Measurements from ENCODE around the gene WNT10A. TPM values are rescaled to one million over a fixed set of nuclear protein-coding genes. Genes with fewer than 3 reads are reported as not detected.
"Not testable (repeated sequence)": the region's sequence is repeated elsewhere in the genome, so short reads cannot be mapped to it uniquely, and the experiment has no call there.

The WNT10A gene
- total RNA-seq, 1 donor from 2014 or later = 0.35 TPM

DNA sequence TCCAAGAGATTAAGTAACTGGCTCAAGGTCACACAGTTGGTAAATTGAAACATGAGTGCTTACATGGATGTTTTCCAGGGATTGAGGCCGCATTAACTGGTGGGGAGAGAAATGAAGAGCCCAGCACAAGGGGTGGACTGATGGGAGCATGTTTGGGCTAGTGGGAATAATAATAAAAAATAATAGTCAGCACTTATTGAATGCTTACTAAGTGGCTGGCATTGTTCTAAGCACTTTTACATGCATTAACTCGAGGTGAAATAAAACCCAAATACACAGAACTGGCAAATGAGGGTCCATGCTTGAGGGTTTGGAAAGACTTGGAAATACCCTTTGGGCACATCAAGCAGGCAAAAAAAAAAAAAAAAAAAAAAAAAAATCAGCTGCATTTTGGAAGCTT, 44.8 kb downstream of the WNT10A start:
- H3K27me3 ChIP-seq (ENCODE audit: low read depth) = peaks cover 31% of the 10 kb centered on the region
- H3K4me1 ChIP-seq = no peaks in the 10 kb centered on the region
- no peaks in the 10 kb centered on the region for H3K36me3 ChIP-seq
- ATAC-seq (no peak), DNase-seq (no peak)
- H3K9me3 ChIP-seq = no peaks in the 10 kb centered on the region
- intact Hi-C loops (cut with DNase I) = no loop called here
- H3K4me3 ChIP-seq = no peak overlapping the region
- no peak overlapping the region for H3K27ac ChIP-seq
- TF ChIP-seq, protein P1, sequence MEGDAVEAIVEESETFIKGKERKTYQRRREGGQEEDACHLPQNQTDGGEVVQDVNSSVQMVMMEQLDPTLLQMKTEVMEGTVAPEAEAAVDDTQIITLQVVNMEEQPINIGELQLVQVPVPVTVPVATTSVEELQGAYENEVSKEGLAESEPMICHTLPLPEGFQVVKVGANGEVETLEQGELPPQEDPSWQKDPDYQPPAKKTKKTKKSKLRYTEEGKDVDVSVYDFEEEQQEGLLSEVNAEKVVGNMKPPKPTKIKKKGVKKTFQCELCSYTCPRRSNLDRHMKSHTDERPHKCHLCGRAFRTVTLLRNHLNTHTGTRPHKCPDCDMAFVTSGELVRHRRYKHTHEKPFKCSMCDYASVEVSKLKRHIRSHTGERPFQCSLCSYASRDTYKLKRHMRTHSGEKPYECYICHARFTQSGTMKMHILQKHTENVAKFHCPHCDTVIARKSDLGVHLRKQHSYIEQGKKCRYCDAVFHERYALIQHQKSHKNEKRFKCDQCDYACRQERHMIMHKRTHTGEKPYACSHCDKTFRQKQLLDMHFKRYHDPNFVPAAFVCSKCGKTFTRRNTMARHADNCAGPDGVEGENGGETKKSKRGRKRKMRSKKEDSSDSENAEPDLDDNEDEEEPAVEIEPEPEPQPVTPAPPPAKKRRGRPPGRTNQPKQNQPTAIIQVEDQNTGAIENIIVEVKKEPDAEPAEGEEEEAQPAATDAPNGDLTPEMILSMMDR (IDR thresholded peaks at IDR 0.05) = no peak

DNA sequence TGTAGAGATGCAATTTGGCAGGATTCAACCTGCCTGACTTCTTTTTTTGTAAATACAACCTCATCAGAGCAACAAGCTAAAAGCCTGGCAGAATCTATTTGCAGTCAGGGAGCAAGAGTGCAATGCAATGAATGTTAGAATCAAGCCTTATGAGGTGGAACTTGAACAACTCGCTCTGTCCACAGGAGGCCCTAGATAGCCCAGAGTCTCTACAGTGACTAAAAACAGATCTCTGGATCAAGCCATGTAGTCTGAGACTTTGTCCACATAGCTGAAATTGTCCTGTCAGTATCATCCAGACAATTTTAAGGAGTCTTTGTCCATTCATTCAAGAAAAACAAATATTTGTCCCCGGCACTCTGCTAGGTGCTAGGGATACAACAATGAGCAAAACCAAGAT, 46.8 kb downstream of the WNT10A start:
- no peaks in the 10 kb centered on the region for H3K9me3 ChIP-seq
- H3K27me3 ChIP-seq (ENCODE audit: low read depth) = peaks cover 25% of the 10 kb centered on the region
- no peak for ATAC-seq
- no peak overlapping the region for H3K4me3 ChIP-seq
- TF ChIP-seq, protein P1 (IDR thresholded peaks at IDR 0.05) = no peak
- H3K4me1 ChIP-seq = no peaks in the 10 kb centered on the region
- H3K36me3 ChIP-seq = no peaks in the 10 kb centered on the region
- no peak overlapping the region for H3K27ac ChIP-seq
- DNase-seq = no peak
- intact Hi-C loops (cut with DNase I) = no loop called here

DNA sequence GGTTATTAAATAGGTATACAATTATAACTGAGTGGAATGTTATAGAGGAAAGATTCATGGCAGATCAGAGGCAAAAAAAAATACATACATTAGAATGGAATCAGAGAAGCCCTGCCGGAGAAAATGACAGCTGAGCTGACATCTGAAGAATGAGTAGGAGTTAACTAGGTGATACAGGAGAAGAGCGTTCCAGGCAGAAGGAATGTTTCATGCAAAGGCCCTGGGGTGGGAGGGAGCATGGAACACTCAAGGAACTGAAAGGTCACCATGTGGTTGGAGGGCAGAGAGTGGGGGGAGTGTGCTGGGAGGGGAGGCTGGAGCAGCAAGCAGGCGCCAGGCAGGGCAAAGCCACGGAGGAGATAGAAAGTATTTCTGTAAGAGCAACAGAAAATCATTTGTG, 47.2 kb downstream of the WNT10A start:
- H3K4me3 ChIP-seq = no peak overlapping the region
- ATAC-seq (no peak), DNase-seq (no peak)
- no peak overlapping the region for H3K27ac ChIP-seq
- no peaks in the 10 kb centered on the region for H3K36me3 ChIP-seq
- TF ChIP-seq, protein P1 (IDR thresholded peaks at IDR 0.05) = no peak
- intact Hi-C loops (cut with DNase I) = no loop called here
- H3K9me3 ChIP-seq = no peaks in the 10 kb centered on the region
- no peaks in the 10 kb centered on the region for H3K4me1 ChIP-seq
- peaks cover 25% of the 10 kb centered on the region for H3K27me3 ChIP-seq (ENCODE audit: low read depth)

DNA sequence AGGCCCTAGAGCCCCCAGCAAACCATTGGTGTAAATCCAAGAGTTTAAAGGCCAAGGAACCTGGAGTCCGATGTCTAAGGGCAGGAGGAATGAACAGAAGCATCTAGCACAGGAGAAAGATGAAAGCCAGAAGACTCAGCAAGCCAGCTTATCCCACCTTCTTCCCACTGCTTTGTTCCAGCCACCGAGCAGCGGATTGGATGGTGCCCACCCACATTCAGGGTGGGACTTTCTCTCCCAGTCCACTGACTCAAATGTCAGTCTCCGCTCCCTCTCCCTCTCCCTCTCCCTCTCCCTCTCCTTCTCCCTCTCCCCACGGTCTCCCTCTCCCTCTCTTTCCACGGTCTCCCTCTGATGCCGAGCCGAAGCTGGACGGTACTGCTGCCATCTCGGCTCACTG, 49.8 kb downstream of the WNT10A start:
- H3K27me3 ChIP-seq (ENCODE audit: low read depth) = peaks cover 14% of the 10 kb centered on the region
- H3K9me3 ChIP-seq; H3K4me3 ChIP-seq; H3K36me3 ChIP-seq; H3K27ac ChIP-seq; DNase-seq; H3K4me1 ChIP-seq; ATAC-seq; intact Hi-C loops (cut with DNase I): not testable (repeated sequence)

DNA sequence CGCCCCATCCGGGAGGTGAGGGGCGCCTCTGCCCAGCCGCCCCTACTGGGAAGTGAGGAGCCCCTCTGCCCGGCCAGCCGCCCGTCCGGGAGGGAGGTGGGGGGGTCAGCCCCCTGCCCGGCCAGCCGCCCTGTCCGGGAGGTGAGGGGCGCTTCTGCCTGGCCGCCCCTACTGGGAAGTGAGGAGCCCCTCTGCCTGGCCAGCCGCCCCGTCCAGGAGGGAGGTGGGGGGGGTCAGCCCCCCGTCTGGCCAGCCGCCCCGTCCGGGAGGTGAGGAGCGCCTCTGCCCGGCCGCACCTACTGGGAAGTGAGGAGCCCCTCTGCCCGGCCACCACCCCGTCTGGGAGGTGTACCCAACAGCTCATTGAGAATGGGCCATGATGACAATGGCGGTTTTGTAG, 51.1 kb downstream of the WNT10A start:
- ATAC-seq, H3K4me1 ChIP-seq, DNase-seq: not testable (repeated sequence)

More for the DNA sequence above, 51.1 kb downstream of the WNT10A start:
- intact Hi-C loops (cut with DNase I); H3K27ac ChIP-seq; H3K9me3 ChIP-seq; H3K36me3 ChIP-seq; H3K4me3 ChIP-seq: not testable (repeated sequence)
- peaks cover 10% of the 10 kb centered on the region for H3K27me3 ChIP-seq (ENCODE audit: low read depth)

Other genes starting within 250 kb of the WNT10A start
- gene ZNF142, start 221.2 kb upstream of the WNT10A start, total RNA-seq = 21.1 TPM
- gene BCS1L, start 221.2 kb upstream of the WNT10A start, total RNA-seq = 26.7 TPM
- gene RNF25, start 208.8 kb upstream of the WNT10A start, total RNA-seq = 21.5 TPM
- gene STK36, start 208.8 kb upstream of the WNT10A start, total RNA-seq = 41.1 TPM
- gene TTLL4, start 170.0 kb upstream of the WNT10A start, total RNA-seq = 30.0 TPM
- 273 TPM for gene CYP27A1, start 98.7 kb upstream of the WNT10A start, total RNA-seq
- gene PRKAG3, start 49.0 kb upstream of the WNT10A start, total RNA-seq = not detected
- 0.44 TPM for gene WNT6, start 21.0 kb upstream of the WNT10A start, total RNA-seq
- gene CDK5R2, start 78.8 kb downstream of the WNT10A start, total RNA-seq = not detected
- gene FEV, start 104.3 kb downstream of the WNT10A start, total RNA-seq = not detected
- gene CRYBA2, start 112.6 kb downstream of the WNT10A start, total RNA-seq = not detected
- 7.6 TPM for gene CFAP65, start 160.7 kb downstream of the WNT10A start, total RNA-seq
- gene IHH, start 180.1 kb downstream of the WNT10A start, total RNA-seq = 0.71 TPM